Stimulated activated CD4-positive, alpha-beta T cell treated with anti-CD3 and anti-CD28 coated beads, Interleukin-2, amount 100 ng/mL, for 48 hours (primary cell): ENCODE results near the gene PPP1R7.

ENCODE experiments used
- DNase-seq, 2 donors: peaks; one replicate each; pipeline ENCODE4 v3.0.0-alpha.2; 2020

The PPP1R7 gene

DNA sequence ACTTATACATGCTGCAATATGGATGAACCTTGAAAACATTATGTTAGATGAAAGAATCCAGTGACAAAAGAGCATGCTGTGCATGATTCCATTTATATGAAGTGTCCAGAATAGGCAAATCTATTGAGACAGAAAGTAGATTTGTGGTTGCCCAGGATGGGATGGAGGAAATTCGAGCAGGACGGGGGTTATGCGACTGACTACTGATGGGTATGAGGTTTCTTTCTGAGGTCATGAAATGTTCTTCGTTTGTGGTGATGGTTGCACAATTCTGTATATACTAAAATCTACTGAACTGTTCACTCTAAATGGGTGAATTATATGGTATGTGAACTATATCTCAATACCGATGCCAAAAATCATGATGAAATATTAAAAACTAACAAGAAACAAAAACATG lies 29.3 kb upstream of the PPP1R7 start:
- no peak for DNase-seq

DNA sequence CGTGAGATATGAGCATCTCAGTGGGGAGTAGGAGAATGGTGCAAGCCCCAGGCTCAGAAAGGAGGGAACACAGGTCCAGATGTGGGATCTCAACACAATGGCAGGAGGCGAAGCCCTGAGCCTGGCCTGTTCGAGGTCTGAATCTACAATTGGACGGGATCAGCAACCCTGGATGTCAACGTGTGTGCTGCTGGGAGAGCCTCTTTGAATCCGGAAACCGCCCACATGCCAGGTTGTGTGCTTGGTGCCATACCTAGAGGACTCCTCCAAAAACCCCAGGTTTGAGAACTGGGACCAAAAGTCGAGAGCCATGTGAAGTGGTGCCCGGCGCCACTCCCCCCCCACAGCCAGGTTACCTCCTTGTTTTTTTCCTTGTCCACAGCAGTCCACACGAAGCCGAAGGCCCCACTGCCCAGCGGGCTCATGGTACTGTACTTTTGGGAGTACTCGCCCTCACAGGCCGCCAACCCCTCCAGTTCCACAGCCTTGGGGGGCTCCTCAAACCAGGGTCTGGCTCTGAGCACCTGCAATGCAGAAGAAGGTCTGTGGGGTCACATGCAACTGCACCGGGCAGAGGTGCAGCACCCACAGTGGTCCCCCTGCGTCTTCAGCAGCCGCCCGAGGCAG lies 27.8 kb upstream of the PPP1R7 start:
- no peak for DNase-seq

DNA sequence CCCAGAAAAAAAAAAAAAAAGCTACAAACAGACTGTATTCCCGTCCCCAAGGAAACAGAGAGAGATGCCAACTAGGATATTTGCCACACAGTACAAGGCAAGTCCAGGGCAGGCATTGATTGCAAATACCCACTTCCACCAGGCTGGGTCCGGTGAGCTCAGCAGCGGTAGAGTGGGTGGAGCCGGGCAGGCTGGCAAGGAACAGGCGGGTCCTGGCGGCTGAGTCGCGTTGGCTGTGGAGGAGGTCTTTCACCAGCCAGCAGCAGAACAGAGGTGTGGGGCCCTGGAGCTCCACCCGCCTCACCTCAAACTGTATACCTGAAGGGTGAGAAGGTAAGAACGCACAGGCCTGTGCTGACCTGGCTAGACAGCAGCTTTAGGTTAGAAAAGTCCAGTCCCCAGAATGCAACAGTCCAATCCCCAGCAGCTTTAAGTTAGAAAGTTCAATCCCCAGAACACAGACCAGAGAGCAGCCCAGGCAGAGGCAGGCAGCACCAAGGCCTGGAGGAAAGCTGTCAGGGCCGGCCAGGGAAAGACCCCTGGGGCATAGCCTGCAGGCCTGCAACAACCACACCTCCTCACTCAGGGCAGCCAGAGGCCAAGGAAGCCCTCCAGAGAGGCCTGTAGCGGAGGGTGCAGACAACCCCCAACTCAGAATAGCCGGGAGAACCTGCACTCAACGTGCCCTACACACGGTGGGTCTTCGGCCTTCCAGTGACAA lies 26.3 kb upstream of the PPP1R7 start:
- no peak for DNase-seq

DNA sequence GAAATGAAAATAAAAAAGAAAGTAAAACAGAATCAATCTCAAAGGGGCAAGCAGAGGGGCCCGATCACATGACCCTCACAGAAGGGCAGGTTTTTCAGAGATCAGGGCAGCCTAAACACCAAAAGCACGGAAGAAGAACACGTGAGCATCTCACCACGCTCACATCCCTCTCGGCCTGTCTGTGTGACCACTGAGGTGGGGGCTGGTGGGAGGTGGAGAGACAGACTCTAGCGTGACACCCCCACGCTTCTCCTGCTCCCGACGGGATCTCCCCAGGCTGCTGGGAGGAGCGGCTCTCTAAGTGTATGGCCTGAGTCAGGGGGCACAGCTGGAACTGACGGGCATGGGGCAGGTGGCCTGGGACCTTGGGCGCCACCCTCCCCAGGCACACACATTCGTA lies 24.6 kb upstream of the PPP1R7 start:
- no peak for DNase-seq

DNA sequence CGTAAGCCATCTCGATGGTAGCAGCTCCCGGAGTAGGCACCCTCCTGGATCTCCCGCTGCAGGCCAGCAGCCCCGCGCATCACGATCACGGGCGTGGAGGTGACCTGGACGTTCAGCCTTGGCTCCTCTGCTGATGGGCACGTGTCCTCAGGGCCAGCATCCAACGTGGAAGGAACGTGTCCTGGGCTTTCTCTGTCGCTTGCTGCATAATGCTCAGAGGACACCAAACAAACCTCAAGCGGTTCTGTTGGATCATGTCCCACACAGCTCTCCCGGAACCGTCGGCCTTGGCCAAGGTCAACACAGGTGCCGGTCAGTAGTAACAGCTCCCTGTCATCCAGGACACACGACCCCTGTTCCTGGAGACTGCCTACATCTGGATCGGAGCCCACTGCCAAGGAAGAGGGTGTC lies 24.1 kb upstream of the PPP1R7 start:
- no peak for DNase-seq

DNA sequence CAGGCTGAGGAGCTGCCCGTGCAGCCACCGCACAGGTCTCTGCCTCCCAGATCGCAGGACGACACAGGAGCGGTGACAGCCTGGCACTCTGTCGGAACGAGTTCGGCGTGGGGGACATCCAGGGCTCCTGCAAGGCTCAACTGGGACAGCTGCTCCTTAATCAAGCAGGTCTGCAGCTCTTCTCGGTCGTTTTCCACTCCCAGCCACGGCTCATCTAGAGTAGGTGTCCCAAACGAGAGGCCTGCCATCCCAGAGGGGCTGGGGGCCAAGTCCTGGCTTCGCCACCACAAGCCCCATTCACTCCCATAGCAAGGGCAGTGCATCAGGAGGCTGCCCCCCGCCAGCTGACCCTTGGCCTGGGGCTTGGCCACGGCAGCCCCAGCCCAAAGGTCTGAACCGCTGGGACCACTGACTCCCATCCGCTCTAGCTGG lies 23.5 kb upstream of the PPP1R7 start:
- no peak for DNase-seq

DNA sequence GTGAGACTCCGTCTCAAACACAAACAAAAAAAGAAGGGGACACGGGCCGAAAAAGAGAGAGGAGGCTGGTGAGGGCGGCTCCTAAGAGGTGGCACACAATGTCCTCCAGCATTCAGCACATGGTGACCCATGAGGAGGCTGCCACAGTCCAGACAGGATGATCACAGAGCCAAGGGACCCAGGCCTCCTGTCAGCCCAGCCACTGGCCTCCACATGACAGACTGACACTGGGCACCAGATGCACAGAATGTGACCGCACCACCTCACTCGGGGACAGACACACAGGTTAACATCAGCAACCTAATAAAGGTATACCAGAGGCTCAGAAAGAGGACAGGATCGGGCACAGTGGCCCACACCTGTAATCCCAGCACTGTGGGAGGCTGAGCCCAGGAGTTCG lies 22.0 kb upstream of the PPP1R7 start:
- no peak for DNase-seq

DNA sequence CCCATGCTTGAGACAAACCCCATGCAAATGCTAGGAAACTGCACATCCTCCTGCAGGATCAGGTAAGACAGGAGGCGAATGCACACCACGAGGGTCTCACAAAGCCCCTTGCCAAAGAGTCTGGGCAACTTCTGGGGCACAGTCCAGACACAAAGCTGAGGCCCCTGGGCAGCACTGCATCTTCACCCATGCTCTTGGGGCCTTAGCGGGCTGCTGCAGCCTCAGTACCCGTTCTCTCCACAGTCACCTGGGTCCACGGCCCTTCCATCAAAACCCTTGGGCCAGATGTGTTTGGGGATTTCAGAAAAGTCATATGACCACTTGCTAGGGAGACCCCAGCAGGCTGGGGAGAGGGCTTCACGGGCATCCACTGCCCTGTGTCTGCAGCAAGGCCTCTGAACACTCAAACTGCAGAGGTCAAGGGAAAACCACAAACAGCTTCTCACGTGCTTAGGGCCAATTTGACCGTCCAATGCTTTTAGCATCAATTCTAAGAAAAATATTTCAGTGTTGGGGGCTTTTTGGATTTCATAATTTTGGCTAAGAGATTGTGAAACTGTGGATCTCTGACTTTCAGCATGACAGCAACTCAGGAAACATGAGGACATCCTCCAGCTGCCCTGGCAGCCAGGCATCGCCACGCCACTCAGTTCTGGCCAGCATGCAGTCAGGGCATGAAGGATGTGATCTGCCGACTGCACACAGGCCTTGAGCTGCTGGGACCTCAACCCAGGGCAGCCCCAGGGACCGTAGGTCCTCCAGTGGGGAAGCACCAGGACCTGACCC lies 21.0 kb upstream of the PPP1R7 start:
- no peak for DNase-seq

DNA sequence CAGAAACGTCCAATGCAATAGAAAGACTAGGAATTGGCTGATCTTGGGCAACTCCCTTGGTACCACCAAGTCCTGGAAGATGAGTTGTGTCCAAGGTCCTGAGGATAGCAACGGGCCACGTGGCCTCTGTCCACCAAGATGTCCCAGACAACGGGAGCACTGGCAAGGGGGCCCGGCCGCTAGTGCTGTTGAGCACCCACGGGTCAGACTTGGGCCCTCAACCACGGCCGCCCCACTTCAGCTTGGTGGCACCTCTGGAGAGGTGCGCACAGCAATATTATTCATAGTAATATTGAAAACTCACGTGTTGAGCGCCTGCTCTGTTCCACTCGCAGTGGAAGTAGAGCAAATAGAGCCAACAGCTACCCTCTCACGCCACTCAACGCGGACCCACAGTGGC lies 20.0 kb upstream of the PPP1R7 start:
- DNase-seq: no peak

DNA sequence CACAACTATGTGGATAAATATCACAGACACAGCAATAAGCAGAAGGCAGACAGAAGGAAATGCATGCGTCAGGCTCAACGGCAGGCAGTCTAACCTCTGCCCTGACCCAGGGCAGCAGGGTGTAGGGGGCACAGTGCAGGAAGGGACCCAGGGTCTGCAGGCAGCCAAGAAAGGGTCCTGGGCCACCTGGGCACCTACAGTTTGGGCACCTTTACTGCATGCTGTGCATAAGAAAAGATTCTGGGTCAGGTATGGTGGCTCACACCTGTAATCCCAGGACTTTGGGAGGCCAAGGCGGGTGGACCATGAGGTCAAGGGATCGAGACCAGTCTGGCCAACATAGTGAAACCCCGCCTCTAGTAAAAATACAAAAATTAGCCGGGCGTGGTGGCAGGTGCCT lies 18.7 kb upstream of the PPP1R7 start:
- no peak for DNase-seq

DNA sequence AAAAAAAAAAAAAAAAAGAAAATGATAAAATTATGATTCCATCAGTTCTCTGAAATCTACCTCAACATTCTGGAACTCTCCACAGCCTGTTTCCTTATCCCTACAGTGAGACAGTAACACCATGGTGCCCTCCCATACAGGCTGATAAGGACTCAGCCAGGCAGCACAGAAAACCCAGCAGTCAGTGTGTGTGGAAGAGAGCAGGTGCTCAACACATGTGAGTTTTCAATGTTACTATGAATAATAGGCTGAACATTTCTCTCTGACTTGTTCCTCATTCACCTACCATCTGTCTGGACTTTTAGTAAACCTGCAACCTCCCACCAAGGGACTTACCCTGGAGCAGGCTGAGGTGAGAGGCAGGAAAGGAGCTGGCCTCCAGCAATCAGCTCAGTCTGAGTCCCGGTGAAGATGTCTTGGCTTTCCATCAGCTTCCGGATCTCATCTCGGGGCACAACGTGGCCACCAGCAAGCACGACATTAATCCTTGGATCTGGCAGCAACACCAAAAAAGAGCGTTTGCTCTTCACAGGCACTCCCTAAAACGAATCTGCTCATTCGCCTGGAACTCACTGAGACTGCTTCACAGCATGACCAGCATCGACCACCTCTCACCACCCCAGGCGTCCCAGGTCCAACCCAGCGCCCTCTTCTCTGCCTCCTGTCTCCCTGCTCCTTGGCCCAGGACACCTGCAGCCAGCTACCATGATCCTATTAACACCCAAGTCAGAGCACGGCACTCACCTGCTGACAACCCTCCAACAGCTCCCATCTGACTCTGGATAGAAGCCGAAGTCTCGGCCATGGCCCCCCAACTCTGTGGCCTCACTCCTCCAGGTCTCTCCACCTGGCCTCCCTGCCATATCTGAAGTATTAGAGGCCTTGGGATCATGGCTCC lies 17.5 kb upstream of the PPP1R7 start:
- no peak for DNase-seq

DNA sequence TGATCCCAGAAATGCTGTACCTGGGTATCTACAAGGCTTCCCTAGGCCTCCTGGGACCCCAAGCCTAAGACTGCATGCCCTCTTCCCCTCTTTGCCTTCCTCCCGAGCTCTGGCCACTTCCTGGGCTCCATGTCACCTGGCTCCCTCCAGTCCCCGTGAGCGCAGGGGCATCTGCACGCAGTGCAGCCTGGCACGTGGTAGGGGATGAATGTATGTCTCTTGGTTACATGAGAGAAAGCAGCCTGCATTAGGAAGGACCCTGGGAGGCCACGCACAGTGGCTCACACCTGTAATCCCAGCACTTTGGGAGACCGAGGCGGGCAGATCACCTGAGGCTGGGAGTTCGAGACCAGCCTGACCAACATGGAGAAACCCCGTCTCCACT lies 16.8 kb upstream of the PPP1R7 start:
- no peak for DNase-seq

DNA sequence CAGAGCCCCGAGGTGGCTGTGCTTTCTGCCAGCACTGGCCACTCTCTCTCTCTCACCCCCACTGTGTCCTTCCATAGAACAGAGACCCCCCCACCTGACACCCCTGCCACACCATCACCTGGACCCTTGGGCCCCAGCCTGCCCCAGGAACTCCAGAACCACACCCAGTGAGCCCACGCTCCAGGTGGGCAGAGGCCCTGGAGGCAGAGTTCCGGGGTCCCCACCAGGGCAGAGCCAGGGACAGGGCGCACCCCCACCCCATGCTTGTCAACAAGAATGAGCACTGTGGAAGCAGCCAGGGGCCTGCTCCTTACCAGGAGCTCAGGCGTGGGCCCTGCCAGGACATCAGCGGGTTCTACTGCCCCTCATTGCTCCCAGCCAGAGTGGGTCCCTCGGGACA lies 15.6 kb upstream of the PPP1R7 start:
- no peak for DNase-seq

DNA sequence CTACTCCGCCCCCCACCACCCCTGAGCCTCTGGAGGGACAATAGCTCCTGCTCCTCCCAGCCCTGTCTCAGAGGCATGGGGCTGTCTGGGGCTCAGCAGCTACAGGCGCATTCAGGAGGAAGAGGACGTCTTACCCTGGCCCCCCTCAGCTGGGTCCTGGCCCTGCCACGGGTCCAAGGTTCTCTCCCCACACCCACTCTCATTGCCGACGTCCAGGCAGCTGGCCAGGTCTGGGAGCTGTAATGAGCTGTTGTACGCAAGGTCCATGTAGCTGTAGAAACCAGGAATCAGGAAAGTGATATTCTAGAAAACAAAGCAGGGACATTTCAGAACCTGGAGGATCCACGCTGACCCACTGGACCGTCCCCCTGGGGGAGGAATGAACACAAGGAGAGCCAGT lies 14.5 kb upstream of the PPP1R7 start:
- DNase-seq: no peak

DNA sequence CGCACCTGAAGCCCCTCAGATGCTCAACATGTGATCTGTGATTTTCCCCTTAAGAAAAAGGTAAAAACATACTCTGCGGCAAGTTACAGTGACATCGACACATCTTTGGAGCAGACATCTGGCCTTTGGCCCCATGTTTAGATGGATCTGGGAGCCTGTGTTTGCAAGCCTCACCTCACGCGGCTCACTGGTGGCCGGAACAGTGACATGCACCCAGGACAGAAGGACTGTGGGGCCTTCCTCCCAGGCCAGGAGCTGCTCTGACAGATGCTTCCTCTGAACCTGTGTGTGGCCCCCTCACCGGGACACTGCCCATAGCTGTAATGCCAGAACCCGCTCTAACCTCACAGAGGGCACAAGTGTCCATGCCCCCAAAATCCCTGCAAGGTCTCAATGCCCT lies 14.1 kb upstream of the PPP1R7 start:
- DNase-seq: no peak

DNA sequence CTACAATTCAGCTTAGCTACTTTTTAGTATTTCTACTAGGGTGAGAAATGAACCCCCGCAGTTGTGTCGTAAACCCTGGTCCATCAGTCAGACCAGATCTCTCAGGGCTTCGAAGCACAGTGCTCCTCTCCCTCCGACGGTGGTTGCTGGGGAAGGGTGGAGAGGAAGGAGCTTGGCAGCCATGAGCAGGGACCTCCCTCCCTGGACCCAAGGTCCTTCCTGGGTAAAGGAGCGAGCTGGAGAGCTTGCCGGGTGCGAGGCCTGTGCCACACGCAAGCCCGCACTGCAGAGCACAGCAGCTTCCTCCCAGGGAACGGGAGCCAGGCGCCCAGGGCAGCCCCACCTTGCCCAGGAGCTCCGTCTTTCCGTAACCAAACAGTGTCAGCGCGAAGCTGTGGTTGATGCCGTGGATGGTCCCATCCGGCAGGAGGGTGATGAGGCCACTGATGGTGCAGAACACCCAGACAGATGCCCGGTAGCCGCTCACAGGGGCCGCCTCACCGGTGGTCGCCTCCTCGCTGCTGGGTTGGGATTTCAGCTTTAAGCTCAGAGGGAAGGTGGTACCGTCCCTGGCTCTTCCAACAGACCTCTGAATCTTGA lies 13.5 kb upstream of the PPP1R7 start:
- no peak for DNase-seq

DNA sequence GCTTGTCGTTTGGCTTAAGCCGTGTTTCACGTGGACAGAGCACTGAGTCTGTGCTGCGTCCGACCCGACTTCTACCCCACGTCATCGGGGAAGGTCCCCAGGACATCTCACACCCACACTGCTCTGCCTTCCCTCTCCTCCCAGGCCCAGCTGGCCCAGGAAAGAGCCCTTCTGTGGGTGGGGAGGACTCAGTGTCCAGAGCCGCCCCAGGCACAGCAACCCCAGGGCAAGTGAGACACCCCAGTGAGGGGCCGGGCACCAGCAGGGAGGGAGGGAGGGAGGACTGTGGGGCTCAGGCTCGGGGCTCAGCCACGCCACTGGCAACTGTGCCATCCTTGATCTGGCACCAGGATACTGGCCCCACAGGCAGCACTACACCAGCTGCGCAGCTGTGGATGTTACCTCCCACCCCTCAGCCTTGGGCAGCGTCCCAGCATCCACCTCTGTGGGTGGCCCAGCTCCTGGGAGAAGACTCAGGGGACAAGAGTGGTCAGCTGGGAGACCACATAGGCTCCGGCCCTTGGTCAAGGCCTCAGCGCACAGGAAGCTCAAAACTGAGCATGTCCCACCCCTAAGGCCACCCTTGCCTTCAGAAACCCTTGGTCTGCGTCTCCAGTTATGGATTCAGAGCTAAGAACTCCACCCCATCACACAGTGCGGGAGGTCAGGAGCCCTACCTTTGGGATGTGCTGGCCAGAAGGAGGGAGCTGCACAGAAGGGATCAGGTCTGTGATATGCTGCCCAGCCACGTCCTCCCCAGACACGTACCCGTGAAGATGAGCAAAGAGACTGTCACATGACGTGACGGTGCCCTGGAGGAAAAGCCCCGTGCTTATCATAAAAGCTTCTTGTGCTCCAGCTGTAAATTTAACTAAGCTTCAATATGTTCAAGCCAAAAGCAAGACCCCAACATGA lies 12.7 kb upstream of the PPP1R7 start:
- no peak for DNase-seq

DNA sequence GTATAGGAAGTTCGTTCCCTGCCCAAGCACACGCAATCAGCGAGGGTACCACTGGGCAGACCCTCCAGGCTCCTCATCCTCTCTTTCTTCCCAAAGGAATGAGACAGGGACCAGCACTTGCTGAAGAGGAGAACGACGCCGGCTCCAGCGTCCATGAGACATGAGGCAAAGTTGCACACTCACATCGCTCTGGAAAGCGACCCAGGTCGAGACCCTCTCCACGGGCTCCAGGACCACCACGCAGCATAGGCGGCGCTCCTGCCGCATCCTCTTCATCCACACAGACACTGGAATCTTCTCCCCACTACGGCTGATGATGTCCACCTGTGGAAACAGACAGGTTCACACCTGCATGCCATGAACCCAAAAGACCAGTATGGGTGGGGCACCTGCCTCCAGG lies 11.8 kb upstream of the PPP1R7 start:
- DNase-seq: no peak

DNA sequence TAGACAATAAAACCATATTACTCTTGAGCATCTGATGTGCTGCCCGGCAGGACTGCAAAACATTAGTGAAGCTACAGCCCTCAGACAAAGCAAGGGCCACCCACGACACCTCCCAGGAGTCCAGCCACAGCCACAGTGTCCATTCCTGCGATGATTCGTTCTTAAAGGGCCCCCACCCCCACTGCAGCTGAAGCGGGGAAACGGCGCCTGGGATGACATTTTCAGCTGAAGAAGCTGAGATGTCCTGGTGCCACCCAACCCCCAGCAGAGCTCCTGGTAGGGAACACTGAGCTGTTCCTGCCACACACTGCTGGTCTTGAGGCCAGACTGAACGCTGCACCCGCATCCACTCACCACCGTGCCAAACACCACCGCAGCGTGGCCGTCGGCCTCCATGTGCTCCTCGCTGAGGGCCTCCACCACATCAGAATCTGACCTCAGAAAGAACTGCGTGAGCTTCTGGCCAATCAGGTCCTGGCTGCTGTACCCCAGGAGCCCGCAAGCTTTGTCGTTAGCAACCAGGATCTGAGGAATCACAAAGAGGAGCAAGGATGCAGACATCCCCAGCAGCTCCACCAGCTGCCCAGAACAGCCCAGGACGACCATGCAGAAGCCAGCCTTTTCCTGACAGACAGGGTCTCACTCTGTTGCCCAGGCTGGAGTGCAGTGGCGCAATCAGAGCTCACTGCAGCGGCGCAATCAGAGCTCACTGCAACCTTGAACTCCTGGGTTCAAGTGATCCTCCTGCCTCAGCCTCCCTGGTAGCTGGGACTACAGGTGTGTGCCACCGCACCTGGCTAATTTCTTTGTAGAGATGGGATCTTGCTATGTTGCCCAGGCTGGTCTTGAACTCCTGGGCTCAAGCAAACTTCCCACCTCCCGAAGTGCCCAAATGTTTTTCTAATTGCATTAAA lies 10.5 kb upstream of the PPP1R7 start:
- DNase-seq: no peak

DNA sequence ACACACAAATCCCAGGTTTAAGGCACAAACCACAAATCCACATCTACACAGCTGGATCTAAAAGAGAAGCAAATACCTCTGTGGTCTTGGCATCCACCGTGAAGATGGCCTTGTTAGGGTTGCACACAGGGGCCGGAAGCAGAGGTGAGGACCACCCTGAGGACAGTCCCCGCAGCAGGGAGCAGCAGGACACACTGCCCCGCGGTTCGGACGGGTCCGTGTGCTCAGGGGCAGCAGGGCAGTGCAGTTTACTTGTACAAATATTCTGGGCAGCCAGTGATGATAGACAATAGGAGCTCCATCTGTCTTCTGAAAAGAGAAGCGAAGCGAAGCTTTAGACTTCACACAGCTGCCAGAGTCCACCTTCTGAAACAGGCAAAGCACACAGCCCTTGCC lies 9.8 kb upstream of the PPP1R7 start:
- no peak for DNase-seq
